Measurements from ENCODE around the gene CD86.

Gene CD86, protein sequence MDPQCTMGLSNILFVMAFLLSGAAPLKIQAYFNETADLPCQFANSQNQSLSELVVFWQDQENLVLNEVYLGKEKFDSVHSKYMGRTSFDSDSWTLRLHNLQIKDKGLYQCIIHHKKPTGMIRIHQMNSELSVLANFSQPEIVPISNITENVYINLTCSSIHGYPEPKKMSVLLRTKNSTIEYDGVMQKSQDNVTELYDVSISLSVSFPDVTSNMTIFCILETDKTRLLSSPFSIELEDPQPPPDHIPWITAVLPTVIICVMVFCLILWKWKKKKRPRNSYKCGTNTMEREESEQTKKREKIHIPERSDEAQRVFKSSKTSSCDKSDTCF

DNA sequence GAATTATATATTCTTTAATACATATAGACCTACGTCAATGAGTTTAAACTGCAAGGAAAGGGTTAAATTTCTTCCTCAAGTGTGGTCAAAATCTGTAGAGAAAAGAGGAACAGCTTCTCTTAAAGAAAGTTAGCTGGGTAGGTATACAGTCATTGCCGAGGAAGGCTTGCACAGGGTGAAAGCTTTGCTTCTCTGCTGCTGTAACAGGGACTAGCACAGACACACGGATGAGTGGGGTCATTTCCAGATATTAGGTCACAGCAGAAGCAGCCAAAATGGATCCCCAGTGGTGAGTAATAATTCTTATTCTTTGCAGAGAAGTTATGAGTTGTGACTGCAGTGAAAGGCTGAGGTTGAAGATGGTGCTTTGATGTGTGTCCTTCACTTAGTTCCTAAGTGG lies at the start of gene CD86:
TSS of gene CD86 (plus strand) at position 148 of the 400 bp plus-strand sequence. CDS start at position 276, 128 bp downstream.
- Histone ChIP-seq H3K9me3 (ENCODE audit: low read length) (no peaks in the 10 kb centered on the region), H3K36me3 (ENCODE audit: insufficient read depth, low read length) (no peaks in the 10 kb centered on the region), H3K27ac (ENCODE audit: low read depth, low read length) (no peak within 1 kb of the TSS), H3K27me3 (ENCODE audit: control insufficient read depth in 1 of 2, insufficient read depth in 2 of 2, low read length in 2 of 2) (no peaks in the 10 kb centered on the region), H3K4me3 (ENCODE audit: low read depth in 1 of 2, low read length in 2 of 2) (no peak within 1 kb of the TSS), H3K4me1 (ENCODE audit: insufficient read depth, low read length) (no peaks in the 10 kb centered on the region), H3K9ac (ENCODE audit: low read length) (no peak within 1 kb of the TSS)

DNA sequence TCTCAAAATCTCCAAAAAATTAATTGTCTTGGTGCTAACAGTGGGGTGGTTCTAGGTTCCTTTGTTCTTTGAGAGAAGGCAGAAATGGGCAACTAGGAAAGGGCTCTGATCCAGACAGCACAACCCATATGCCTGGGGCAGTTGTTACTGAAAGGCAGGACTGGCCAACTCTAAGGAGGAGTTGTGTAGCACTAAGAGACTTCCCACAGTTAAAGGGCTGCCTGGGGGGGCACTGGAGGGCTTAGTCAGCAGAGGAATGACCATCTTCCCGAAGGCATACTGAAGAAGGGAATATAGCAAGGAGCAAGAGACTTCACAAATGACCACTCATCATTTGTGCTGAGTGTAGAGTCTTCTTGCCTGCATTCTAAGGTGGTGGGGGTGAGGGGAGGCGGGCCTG lies 48.9 kb upstream of the CD86 start:
- no peak overlapping the region for H3K4me3 ChIP-seq (ENCODE audit: low read depth in 1 of 2, low read length in 2 of 2)
- H3K4me1 ChIP-seq (ENCODE audit: insufficient read depth, low read length), result no peaks in the 10 kb centered on the region
- H3K27ac ChIP-seq (ENCODE audit: low read depth, low read length), result no peak overlapping the region
- no peaks in the 10 kb centered on the region for H3K27me3 ChIP-seq (ENCODE audit: control insufficient read depth in 1 of 2, insufficient read depth in 2 of 2, low read length in 2 of 2)
- H3K9me3 ChIP-seq (ENCODE audit: low read length), result no peaks in the 10 kb centered on the region
- H3K36me3 ChIP-seq (ENCODE audit: insufficient read depth, low read length), result no peaks in the 10 kb centered on the region
- no peak overlapping the region for H3K9ac ChIP-seq (ENCODE audit: low read length)

GRCh38 chr3:122008166-122008565 lies 47.0 kb upstream of the CD86 start:
- Histone ChIP-seq H3K27ac (ENCODE audit: low read depth, low read length) (no peak overlapping the region), H3K36me3 (ENCODE audit: insufficient read depth, low read length) (no peaks in the 10 kb centered on the region), H3K9me3 (ENCODE audit: low read length) (no peaks in the 10 kb centered on the region), H3K9ac (ENCODE audit: low read length) (no peak overlapping the region), H3K27me3 (ENCODE audit: control insufficient read depth in 1 of 2, insufficient read depth in 2 of 2, low read length in 2 of 2) (no peaks in the 10 kb centered on the region), H3K4me1 (ENCODE audit: insufficient read depth, low read length) (no peaks in the 10 kb centered on the region), H3K4me3 (ENCODE audit: low read depth in 1 of 2, low read length in 2 of 2) (no peak overlapping the region)

DNA sequence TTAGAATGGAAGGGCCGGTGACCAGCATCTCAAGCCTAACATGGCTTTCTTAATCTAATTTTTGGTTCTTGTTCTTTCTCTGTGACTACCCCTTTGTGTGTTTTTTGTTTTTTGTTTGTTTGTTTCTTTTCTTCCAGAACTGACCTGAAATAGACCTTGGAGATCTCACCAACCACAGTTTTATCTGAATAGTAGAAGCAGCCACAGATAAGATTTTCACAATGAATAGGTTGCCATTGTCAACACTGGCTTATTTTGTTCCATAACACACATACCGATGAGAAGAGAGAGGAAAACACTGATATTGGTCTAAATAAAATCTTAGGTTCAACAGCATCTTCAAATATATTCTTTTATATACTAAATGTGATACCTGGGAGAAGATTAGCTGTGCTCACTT lies 44.7 kb upstream of the CD86 start:
- Histone ChIP-seq H3K4me3 (ENCODE audit: low read depth in 1 of 2, low read length in 2 of 2) (no peak overlapping the region), H3K9ac (ENCODE audit: low read length) (no peak overlapping the region), H3K9me3 (ENCODE audit: low read length) (no peaks in the 10 kb centered on the region), H3K27me3 (ENCODE audit: control insufficient read depth in 1 of 2, insufficient read depth in 2 of 2, low read length in 2 of 2) (no peaks in the 10 kb centered on the region), H3K27ac (ENCODE audit: low read depth, low read length) (no peak overlapping the region), H3K36me3 (ENCODE audit: insufficient read depth, low read length) (no peaks in the 10 kb centered on the region), H3K4me1 (ENCODE audit: insufficient read depth, low read length) (no peaks in the 10 kb centered on the region)

DNA sequence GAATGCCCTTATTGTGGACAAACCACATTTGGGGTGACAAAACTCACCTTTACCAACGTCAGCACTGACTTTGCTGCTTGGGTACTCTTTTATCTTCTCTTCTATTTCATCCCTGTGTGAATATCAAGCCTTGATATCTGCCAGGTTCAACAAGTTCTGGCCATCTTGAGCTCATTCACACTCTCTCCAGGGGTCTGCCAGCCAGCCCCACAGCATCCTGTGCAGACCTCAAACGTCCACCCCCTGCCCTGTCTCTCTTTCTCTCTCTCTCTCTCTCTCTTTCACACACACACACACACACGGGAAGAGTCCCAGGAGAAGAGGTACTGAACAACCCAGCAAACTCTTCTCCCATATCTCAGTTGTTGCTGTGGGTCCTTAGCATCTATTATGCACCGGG lies 43.8 kb upstream of the CD86 start:
- Histone ChIP-seq H3K4me3 (ENCODE audit: low read depth in 1 of 2, low read length in 2 of 2) (no peak overlapping the region), H3K27ac (ENCODE audit: low read depth, low read length) (no peak overlapping the region), H3K9me3 (ENCODE audit: low read length) (no peaks in the 10 kb centered on the region), H3K36me3 (ENCODE audit: insufficient read depth, low read length) (no peaks in the 10 kb centered on the region), H3K27me3 (ENCODE audit: control insufficient read depth in 1 of 2, insufficient read depth in 2 of 2, low read length in 2 of 2) (no peaks in the 10 kb centered on the region), H3K9ac (ENCODE audit: low read length) (no peak overlapping the region), H3K4me1 (ENCODE audit: insufficient read depth, low read length) (no peaks in the 10 kb centered on the region)

DNA sequence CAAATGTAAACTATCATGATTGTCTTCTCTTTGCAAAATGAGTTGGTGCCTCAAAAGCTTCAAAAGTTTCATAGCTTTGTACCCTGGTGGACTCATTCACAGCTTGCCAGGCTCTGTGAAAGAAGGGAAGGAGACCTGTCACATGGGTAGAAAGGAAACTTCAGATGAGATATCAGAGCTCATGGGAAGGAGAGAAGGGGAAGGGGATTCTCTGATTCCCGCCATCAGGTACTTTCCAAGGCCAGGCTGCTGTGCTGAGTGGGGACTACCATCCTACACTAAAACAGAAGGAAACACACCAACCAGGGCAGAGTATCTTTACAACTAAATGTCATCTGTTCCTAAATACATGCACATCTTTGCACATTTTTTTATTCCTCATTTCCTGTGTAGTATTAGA lies 42.3 kb upstream of the CD86 start:
- no peaks in the 10 kb centered on the region for H3K36me3 ChIP-seq (ENCODE audit: insufficient read depth, low read length)
- no peaks in the 10 kb centered on the region for H3K4me1 ChIP-seq (ENCODE audit: insufficient read depth, low read length)
- H3K9me3 ChIP-seq (ENCODE audit: low read length), result no peaks in the 10 kb centered on the region
- no peak overlapping the region for H3K4me3 ChIP-seq (ENCODE audit: low read depth in 1 of 2, low read length in 2 of 2)
- H3K27me3 ChIP-seq (ENCODE audit: control insufficient read depth in 1 of 2, insufficient read depth in 2 of 2, low read length in 2 of 2), result no peaks in the 10 kb centered on the region
- H3K9ac ChIP-seq (ENCODE audit: low read length), result no peak overlapping the region
- H3K27ac ChIP-seq (ENCODE audit: low read depth, low read length), result no peak overlapping the region

- Histone ChIP-seq H3K9ac (ENCODE audit: low read length) (no peak overlapping the region), H3K36me3 (ENCODE audit: insufficient read depth, low read length) (no peaks in the 10 kb centered on the region), H3K27ac (ENCODE audit: low read depth, low read length) (no peak overlapping the region), H3K9me3 (ENCODE audit: low read length) (no peaks in the 10 kb centered on the region), H3K27me3 (ENCODE audit: control insufficient read depth in 1 of 2, insufficient read depth in 2 of 2, low read length in 2 of 2) (no peaks in the 10 kb centered on the region), H3K4me1 (ENCODE audit: insufficient read depth, low read length) (no peaks in the 10 kb centered on the region), H3K4me3 (ENCODE audit: low read depth in 1 of 2, low read length in 2 of 2) (no peak overlapping the region)
These were observed 41.7 kb upstream of the CD86 start for GRCh38 chr3:122013448-122013925.

DNA sequence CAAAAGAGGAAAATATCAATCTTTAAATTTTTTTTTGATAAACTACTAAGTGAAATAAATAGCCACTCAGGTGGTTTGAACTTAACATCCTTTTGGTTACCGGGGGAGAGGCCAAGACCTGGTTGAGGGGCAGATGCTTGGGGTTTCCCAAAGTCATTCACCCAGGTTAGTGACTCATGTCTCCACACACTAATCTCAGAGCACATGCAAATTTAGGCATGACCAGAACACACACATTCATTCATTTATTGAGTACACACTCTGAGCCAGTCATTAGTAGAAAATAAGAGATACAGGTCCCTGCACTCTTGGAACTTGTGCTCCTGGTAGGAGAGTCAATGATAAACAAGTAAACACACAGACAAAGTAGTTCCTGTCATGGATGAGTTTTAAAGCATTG lies 40.4 kb upstream of the CD86 start:
- no peaks in the 10 kb centered on the region for H3K4me1 ChIP-seq (ENCODE audit: insufficient read depth, low read length)

GRCh38 chr3:122019493-122019892 lies 35.7 kb upstream of the CD86 start:
- H3K4me1 ChIP-seq (ENCODE audit: insufficient read depth, low read length), result no peaks in the 10 kb centered on the region
- peaks cover 5 to 10% of the 10 kb centered on the region in 2 donors for H3K27me3 ChIP-seq (ENCODE audit: control insufficient read depth in 1 of 2, insufficient read depth in 2 of 2, low read length in 2 of 2)
- H3K9me3 ChIP-seq (ENCODE audit: low read length), result no peaks in the 10 kb centered on the region
- H3K36me3 ChIP-seq (ENCODE audit: insufficient read depth, low read length), result no peaks in the 10 kb centered on the region
- H3K9ac ChIP-seq (ENCODE audit: low read length), result no peak overlapping the region
- H3K4me3 ChIP-seq (ENCODE audit: low read depth in 1 of 2, low read length in 2 of 2), result no peak overlapping the region
- H3K27ac ChIP-seq (ENCODE audit: low read depth, low read length), result no peak overlapping the region

More for the DNA sequence above, 40.4 kb upstream of the CD86 start:
- Histone ChIP-seq H3K36me3 (ENCODE audit: insufficient read depth, low read length) (no peaks in the 10 kb centered on the region), H3K9ac (ENCODE audit: low read length) (no peak overlapping the region), H3K9me3 (ENCODE audit: low read length) (no peaks in the 10 kb centered on the region), H3K27me3 (ENCODE audit: control insufficient read depth in 1 of 2, insufficient read depth in 2 of 2, low read length in 2 of 2) (no peaks in the 10 kb centered on the region), H3K27ac (ENCODE audit: low read depth, low read length) (no peak overlapping the region), H3K4me3 (ENCODE audit: low read depth in 1 of 2, low read length in 2 of 2) (no peak overlapping the region)

DNA sequence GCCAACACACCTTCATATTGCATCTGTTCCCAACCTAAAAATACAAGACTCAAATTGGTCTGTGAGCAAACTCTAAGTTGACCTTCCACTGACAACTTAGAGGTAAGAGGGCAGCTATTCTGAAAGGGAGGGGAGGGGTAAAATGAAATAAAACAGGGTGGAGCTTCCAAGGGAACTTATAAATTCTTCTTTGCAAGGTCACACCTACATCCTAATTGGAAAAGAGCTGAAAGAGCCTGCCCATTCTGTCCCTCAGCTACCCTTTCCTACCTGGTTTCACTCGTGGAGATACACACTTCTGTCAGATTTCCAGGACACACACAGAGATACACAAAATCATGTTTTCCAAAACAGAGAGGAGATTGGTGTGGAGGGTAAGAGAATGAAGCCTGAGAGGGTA lies 34.1 kb upstream of the CD86 start:
- H3K9me3 ChIP-seq (ENCODE audit: low read length), result no peaks in the 10 kb centered on the region
- no peak overlapping the region for H3K9ac ChIP-seq (ENCODE audit: low read length)
- no peak overlapping the region for H3K4me3 ChIP-seq (ENCODE audit: low read depth in 1 of 2, low read length in 2 of 2)
- H3K27ac ChIP-seq (ENCODE audit: low read depth, low read length), result no peak overlapping the region
- no peaks in the 10 kb centered on the region for H3K36me3 ChIP-seq (ENCODE audit: insufficient read depth, low read length)
- no peaks in the 10 kb centered on the region for H3K4me1 ChIP-seq (ENCODE audit: insufficient read depth, low read length)
- peaks cover 5 to 10% of the 10 kb centered on the region in 2 donors for H3K27me3 ChIP-seq (ENCODE audit: control insufficient read depth in 1 of 2, insufficient read depth in 2 of 2, low read length in 2 of 2)

- H3K27ac ChIP-seq (ENCODE audit: low read depth, low read length), result no peak within 1 kb of the TSS
- no peak within 1 kb of the TSS for H3K4me3 ChIP-seq (ENCODE audit: low read depth in 1 of 2, low read length in 2 of 2)
- H3K9me3 ChIP-seq (ENCODE audit: low read length), result no peaks in the 10 kb centered on the region
- no peak within 1 kb of the TSS for H3K9ac ChIP-seq (ENCODE audit: low read length)
- H3K4me1 ChIP-seq (ENCODE audit: insufficient read depth, low read length), result no peaks in the 10 kb centered on the region
- H3K27me3 ChIP-seq (ENCODE audit: control insufficient read depth in 1 of 2, insufficient read depth in 2 of 2, low read length in 2 of 2), result peaks cover 5 to 10% of the 10 kb centered on the region in 2 donors
- no peaks in the 10 kb centered on the region for H3K36me3 ChIP-seq (ENCODE audit: insufficient read depth, low read length)
These were observed 33.3 kb upstream of the CD86 start, which contains the start of gene ILDR1 for GRCh38 chr3:122021811-122022401. TSS of gene ILDR1 (minus strand) at chr3:122022247. CDS start at chr3:122022077, 170 bp downstream.
